AG04449 (cell line): ENCODE measurements around the gene TRABD.

ENCODE experiments used
- CTCF ChIA-PET: fragments of 350-600 bp; formaldehyde crosslinking; extraction: SDS; loops from one replicate; lab custom pipeline; 2021; ENCODE audit warnings: antibody characterized with exemption; lab: Yijun Ruan, JAX
- POLR2A ChIA-PET: fragments of 400-600, 350-600 bp; formaldehyde crosslinking; extraction: SDS; loops from one replicate; lab custom pipeline; 2020; ENCODE audit warnings: antibody characterized with exemption, inconsistent platforms; lab: Yijun Ruan, JAX
- DNase-seq: peaks from one replicate; pipeline ENCODE4 v3.0.0-alpha.2; 2010; ENCODE audit warnings: low read depth, low spot score
- H3K4me3 ChIP-seq: 2 replicates; pipeline ENCODE4 v1.5.1; 2011; ENCODE audit warnings: low read depth, mild to moderate bottlenecking, control low read depth, low read length
- CTCF ChIP-seq: IDR thresholded peaks from one replicate; pipeline ENCODE4 v1.5.1; 2011; ENCODE audit warnings: mild to moderate bottlenecking, moderate library complexity, low read length, control low read depth, inconsistent platforms; ENCODE audit not compliant: insufficient read depth; ENCODE audit errors: missing control alignments

TRABD gene

GRCh38 chr22:50225200-50225969 is 39.7 kb downstream of the TRABD start:
- DNase-seq: no peak
- POLR2A ChIA-PET: no interaction called here
- H3K4me3 ChIP-seq: no peak overlapping the region
- CTCF ChIA-PET: interaction anchor here (1.5 to 2.7 kb wide), 2 partner anchors 11 to 14 kb away, joined by 3 to 13 read pairs; no protein-coding TSS in a partner anchor
- TF ChIP-seq CTCF: no peak

- ChIA-PET POLR2A (no interaction called here), CTCF (interaction anchor here (2.7 kb wide), 1 partner anchor 10 kb away, joined by 13 read pairs; no protein-coding TSS in a partner anchor)
- H3K4me3 ChIP-seq: no peak overlapping the region
- TF ChIP-seq CTCF: no peak
- no peak for DNase-seq
Observed at GRCh38 chr22:50226063-50226874, 40.6 kb downstream of the TRABD start.

DNA sequence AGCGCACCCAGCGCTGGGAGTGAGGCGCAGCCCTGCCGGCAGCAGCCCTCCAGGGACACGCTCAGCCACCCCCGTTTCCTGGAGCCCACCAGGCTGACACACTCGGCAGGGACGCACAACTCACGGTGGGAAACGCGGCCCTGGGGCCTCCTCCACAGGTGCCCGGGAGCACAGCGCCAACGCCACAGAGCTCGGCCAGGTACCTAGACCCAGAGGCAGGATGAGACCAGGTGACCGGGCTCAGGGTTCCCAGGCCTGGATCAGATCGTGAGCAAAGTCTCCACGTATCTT is 41.1 kb downstream of the TRABD start:
- CTCF ChIA-PET: interaction anchor here (1.0 to 2.7 kb wide), 3 partner anchors 10 to 16 kb away, joined by 4 to 13 read pairs (median 6); no protein-coding TSS in a partner anchor
- no peak for DNase-seq
- no peak overlapping the region for H3K4me3 ChIP-seq
- TF ChIP-seq CTCF: no peak
- POLR2A ChIA-PET: no interaction called here

DNA sequence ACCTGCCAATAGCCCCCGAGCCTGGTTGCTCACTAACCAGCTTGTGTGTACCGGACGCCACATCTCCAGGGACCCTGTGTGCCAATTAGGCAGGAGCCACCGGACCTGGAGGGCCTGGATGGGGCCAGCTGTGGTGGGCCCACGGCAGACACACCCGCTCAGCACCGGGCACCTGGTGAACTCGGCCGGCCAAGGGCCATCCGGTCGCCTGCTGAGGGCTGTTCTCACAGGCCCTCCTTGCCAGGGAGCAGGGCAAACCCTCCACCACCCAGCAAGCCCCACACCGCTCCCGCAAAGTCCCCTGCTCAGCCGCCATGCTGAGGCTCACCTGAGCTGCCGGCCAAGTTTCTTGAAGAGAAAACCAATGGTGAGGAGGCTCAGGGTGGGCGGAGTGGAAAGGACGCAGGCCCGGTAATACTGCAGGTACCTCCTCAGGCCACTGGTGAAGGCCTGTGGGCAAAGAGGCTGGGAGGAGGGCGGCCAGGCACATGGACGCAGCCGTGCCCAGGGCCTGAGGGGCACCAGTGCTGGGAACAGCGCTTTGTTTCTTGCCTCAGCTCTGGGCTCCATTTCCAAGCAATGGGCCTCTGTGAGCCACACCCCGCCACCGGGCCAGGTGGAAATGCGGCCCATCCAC is 42.0 kb downstream of the TRABD start:
- ChIA-PET POLR2A (interaction anchor here (0.8 kb wide), 2 partner anchors 12 to 13 kb away, joined by 3 read pairs; no protein-coding TSS in a partner anchor), CTCF (interaction anchor here (1.0 to 1.7 kb wide), 2 partner anchors 13 to 15 kb away, joined by 4 to 6 read pairs; no protein-coding TSS in a partner anchor)
- no peak overlapping the region for H3K4me3 ChIP-seq
- no peak for DNase-seq
- no peak for TF ChIP-seq CTCF

- DNase-seq: no peak
- ChIA-PET POLR2A (interaction anchor here (0.8 kb wide), 2 partner anchors 11 to 14 kb away, joined by 3 read pairs; no protein-coding TSS in a partner anchor), CTCF (interaction anchor here (0.7 to 1.7 kb wide), 2 partner anchors 9 to 12 kb away, joined by 3 to 6 read pairs; no protein-coding TSS in a partner anchor)
- H3K4me3 ChIP-seq: no peak overlapping the region
- TF ChIP-seq CTCF: no peak
Observed at GRCh38 chr22:50228366-50228765, 42.7 kb downstream of the TRABD start.
